Kidney glomerular epithelial cell (primary cell): Measurements from ENCODE around the gene LRRN1.

Experiments used
- DNase-seq: peaks from one replicate; lab custom pipeline; 2025; lab: John Stamatoyannopoulos, UW

Gene LRRN1

DNA sequence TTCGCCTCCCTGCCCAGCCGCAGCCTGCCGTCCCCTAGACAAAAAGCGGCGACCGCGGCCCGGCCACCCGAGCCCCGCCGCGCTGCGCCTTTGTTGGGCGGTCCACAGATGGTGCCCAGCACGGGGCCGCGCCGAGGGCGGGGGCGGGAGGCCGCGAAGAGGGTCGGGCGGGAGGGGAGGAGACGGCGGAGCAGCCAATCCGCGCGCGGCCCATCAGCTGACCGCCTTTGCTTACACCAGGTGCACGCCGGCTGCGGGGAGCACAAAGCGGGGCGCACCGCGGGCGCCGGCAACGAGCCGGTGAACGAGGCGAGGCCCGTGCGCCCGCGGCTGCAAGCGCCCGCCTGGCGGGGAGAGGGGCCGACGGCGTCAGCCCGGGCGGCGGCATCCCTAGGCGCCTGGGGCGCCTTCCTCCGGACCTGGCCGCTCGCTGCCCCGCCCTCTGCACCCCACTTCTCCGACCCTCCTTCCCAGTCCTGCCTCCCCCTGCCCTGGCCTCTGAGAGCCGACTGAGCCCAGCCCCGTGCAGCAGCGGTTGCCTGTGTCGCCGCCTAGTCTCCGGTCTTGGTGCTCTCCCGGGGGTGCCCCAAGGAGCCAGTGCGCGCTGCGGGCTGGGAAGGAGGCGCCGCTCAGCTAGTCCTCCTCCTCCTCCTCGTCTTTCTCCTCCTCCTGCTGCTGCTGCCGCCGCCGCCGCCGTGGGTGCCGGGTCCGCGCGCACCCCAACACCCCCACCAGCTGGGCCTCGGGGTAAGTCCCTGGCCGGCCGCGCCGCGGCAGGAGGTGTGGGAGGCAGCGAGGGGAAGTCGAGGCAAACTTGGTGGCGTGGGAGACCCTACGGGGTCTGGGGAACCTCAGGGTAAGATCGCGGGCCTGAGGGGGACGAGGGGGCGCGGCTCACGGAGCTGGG lies at the start of gene LRRN1:
Gene LRRN1 (plus strand): TSS at position 259 of the 907 bp plus-strand sequence. CDS start 45,211 bp downstream, outside the sequence.
- DNase-seq, result no peak

DNA sequence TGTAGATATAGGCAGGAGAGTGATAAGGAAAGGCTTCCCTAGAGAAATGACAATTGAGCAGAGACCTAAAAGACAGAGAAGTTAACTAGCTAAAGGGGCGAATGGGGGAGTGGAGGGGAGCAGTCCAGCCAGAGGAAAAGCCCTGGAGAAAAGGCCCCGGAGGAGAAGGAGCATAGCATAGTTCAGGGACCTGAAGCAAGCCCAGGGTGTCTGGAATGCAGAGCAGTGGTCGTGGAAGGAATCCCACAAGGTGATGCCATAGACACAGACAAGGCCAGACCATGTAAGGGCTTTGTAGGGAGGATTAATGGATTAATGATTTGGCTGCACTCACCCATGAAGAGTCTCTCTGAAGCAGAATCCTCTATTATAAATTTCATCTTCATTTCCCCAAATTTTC lies 45.8 kb upstream of the LRRN1 start:
- no peak for DNase-seq

DNA sequence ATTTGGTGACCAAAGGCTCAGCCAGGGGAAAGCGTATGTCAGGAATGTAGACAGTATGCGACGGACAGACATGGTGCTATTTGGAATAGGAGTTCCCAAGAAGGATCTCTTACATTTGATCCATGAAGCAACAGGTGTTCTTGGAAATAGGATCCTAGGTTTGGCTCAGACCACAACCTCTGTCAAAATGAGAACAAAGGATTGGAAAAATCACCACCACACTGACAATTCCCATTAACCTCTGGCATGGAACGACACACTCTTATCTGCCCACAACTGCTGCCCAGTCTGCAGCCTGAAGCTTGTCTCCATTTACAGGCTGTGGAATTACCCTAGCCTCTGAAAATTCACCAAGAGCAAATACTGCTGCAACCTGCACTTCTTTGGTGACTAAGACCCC lies 33.6 kb upstream of the LRRN1 start:
- DNase-seq, result no peak

DNA sequence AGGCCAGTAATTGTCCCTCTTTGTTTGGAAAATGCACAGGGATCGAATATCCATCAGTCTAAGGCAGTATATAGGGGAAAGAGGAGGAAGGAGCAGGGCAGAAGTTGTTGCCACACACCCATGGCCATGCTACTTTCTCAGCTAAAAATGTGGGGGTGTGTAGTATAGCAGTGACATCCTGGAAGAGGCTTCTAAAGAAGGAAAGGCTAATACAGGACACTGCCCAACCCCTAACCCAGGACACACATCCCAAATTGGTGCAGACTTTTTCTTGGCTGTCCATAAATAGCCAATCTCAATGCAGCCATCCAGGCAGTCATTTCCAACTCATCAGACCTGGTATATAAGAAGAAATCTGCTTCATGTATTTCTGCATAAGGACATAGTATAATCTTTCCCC lies 33.1 kb upstream of the LRRN1 start:
- no peak for DNase-seq

DNA sequence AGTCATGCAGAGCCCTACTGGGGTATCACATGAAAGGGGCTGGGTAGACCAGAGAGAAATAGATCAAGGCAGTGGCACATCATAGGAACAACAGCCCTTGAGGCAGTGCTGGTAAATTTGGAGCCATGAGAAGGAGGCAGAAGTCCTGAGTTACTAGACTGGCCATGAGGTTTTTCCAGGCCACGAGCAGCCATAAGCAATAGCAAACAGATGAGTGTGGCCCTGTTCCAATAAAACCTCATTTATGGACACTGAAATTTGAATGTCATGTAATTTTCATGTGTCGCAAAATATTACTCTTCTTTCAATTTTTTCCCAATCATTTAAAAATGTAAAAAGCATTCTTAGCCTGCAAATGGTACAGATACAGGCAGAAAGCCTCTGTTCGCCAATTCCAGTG lies 28.1 kb upstream of the LRRN1 start:
- DNase-seq, result no peak

DNA sequence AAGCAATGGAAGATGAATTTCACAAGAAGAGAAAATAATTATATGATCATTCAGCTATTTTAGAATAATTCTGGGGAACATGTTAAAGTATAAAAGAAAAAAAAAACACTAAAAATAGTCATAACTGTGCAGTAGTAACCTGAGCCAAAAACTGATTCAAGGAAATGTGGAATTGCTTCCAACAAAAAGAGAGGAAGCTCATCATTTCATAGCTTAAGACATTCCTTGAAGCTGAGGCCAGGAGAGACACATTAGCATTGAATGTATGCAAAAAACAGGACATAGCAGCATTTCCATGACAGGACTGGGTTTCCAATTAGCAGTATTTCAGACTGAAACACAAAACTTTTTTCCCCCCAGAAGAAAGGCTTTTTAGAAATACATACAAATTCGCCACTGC lies 27.7 kb upstream of the LRRN1 start:
- no peak for DNase-seq

DNA sequence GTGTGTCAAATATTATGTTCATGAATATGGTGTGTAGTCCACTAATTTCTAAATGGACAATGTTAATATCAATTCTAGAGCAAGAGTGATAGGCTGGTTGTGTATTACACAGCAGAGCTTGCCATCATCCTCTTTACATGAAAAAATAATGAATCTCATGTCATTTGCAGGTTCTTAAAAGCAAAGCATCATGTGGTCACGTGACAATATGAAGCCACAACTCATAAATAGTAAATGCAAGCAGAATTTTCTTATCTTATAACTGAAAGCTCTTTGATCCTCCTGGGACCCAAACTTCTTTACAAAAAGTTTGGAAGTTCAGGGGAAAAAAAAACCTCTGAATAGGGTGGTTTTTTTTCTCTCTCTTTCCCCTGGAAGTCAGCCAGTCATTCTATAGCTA lies 26.9 kb upstream of the LRRN1 start:
- no peak for DNase-seq

DNA sequence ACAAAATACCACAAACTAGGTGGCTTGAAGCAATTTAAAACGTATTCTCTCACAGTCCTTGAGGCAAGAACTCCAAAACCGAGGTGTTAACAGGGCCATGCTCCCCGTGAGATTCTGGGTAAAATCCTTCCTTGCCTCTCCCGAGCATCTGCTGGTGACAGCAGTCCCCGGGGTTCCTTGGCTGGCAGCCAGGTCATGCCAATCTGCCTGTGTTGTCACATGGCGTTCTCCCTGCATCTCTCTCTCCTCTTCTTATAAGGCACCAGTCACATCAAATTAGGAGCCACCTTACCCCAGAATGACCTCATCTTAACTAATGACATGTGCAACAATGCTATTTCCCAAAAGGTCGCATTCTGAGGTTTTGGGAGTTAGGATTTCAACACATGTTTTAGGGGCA lies 26.3 kb upstream of the LRRN1 start:
- no peak for DNase-seq

DNA sequence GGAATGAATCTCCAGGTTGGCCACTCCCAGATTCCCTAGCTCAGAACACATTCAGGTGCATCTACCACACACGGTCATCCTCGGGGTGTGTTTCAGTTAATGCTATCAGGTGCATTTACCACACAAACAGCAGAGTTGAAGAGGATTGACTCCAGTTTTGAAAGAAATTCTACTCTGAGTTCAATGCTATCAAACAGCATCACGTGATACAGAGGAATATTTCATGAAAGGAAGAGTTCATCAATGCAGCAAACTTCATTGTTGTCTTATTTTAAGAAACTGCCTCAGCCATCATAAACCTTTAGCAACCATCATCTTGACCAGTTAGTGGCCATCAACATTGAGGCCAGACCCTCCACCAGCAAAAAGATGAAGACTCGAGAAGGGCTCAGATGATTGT lies 22.6 kb upstream of the LRRN1 start:
- DNase-seq, result no peak

DNA sequence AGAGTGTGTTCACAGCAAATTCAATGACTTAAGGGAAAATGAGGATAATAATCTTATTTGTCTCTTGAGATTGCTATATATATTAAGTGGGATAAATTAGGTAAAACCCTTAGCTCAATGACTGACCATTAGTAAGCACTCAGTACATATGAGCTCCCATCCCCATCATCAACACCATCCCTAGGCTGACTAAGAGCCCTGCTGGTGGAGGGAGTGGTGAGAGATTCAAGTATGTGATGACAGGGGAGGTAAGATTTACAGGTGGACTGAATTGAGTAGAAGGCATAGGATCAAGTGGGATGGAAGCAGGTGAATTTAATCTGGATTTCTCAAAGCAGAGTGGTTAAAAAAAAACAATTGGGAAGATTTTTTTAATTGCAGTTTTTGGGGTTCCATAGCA lies 21.0 kb upstream of the LRRN1 start:
- DNase-seq, result no peak

DNA sequence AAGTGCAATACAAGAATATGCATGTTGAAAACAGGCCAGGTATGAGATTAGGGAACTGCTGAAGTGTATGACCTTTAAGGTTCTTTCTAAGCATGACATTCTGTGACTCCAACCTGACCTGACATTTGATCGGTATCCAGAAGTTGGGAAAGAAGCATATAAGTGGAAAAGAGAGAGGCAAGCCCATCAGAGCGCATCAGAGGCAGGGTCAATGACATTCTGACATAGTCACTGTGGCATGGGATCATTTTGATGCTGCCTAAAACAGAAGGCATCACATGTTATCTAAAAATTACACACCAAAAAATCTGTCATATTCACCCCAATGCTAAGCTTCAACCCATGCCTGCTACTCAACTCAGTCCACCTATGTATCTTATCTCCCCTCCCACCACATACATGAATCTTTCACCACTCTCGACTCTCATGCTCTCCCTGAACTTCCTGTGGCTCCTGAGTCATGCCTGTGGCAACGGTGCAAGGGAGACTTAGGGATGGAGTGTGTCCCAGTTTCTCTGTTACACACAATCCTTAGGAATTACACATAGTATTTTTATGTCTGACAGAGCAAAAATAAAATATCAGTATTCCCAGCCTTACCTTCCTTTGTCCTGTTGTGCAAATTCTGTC lies 20.5 kb upstream of the LRRN1 start:
- no peak for DNase-seq

DNA sequence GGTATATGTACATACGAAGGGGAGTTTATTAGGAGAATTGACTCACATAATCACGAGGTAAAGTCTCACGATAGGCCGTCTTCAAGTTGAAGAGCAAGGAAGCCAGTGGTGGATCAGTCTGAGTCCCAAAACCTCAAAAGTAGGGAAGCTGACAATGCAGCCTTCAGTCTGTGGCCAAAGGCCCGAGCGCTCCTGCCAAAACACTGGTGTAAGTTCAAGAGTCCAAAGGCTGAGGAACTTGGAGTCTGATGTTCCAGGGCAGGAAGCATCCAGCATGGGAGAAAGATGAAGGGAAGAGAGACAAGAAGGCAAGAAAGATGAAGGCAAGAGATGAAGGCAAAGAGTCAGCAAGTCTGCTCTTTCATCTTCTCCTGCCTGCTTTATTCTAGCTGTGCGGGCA lies 16.8 kb upstream of the LRRN1 start:
- DNase-seq, result no peak

DNA sequence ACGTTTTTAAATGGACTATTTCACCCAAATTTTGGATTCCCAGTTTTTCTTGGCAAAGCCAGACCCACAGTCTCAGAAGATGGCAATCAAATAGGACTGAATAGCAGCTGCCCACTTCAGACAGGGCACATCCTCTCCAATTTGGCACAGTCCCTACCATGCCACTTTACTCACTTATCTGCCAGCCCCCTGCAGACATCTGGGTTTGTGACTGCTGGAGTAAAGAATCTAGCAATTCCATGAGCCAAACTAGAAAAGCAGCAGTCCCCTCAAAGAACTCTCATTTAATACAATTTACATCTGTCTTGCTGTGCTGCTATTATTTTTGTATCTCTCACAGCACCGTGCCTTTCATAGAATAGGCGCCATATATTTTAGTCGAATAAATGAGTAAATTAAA lies 16.0 kb upstream of the LRRN1 start:
- DNase-seq, result no peak

DNA sequence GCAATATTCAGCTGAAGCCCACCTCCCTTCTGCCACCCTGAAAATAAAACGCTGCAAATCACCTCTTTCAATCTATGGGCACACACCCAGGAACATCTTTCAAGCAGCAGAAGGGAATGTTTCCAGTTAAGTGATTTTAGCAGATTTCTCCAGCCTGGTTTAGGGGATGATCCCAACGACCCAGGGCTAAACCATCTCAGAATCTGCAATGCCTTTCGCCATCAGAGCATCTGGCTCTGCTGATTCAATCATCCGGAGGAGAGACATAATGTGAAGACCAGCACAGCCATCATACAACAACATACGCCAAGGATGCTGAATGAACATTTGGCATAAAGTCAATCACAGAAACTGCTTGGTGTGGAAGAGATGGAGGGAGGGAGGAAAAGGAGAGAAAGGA lies 15.5 kb upstream of the LRRN1 start:
- DNase-seq, result no peak

DNA sequence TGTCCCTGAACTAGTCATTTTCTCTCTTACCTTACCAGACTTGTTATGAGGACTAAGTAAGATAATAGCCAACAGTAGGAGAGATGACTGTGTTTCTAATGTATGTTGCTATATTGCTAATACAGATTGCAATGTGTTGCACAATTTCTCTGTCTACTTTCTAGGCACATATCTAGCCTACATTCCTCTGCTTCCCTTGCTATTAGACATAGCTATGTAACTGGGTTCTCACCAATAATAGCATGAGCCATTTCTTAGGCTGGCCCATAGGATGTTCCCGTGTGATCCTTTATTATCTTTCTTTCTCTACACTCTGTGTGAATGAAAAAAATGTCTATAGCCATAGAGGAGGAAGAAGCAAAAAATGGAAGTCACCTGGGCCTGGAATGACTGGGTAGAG lies 6.8 kb upstream of the LRRN1 start:
- DNase-seq, result no peak

DNA sequence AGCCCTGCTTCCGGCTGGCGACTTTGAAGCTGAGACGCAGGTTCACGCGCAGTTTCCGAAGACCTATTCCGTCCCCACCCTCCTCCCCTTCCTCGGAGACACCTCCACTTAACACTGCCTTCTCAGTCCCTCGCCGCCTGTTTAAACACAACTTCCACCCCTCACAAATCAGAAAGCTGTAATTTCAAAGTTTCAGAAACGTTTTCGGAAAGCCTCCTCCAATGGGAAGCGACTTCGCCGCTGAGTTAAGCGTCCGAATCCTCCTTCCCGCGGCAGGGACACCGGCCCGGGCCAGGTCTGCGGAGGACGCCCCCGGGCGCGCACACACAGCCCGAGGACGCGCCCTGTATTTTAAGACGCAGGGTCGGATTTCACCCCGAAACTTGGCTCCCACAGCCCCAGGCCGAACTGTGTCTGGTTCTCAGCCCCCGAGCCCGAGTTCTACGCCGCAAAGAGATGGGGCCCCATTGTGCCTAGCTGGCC lies 559 bp upstream of the LRRN1 start:
- DNase-seq, result no peak

DNA sequence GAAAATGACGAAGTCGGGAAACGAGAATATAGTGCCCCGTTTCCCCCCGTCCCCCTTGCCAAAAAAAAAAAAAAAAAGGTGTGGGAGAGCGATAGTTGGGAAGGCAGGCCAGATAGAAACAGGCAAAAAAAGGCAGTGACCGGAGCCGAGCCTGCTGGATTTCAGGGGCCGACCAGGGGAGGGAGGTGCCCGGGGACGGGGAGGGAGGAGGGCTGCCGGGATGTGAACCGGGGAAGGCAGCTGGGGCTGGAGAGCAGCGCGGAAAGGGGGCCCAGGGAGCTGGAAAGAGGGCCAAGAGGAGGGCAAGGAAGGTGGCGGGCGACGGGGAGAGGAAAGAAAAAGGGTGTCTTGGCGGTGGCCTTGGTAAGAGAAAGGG lies 837 bp downstream of the LRRN1 start:
- no peak for DNase-seq

DNA sequence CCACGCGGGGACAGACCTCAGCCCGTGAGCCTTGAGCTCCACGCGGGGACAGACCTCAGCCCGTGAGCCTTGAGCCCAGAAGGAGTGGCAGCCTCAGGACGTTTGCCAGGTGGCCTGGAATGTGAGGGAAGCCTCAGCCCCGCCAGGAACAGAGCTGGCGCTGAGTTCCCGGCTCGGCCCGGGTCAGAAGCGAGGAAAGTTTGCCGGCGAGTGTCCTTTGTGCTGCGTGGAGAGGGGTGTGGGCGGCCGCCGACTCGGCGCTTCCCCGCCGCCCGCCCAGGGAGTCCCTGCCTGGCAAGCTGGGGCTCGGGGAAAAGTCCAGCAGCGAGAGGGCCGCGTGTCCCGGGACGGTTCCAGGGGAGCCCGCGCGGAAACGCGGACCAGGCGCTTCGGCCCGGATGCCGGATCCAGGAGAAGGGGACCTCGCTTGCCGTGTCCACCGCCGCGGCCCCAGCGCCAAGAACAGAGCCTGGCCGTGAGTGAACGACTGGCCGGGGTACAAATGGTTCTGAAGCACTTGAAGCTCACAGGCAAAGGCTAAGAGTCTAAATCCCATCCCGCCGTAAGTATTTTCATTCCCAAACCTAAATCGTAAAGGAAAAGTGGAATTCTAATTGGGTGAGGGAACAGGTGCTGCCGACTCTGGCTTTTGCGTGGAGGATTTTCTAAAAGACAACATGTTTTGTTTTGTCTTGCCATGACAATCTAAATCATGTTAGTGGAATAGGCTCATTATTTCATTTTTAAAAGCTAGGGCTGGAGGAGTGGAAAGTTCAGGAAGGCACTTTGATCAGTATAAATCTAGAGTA lies 1.7 kb downstream of the LRRN1 start:
- no peak for DNase-seq

DNA sequence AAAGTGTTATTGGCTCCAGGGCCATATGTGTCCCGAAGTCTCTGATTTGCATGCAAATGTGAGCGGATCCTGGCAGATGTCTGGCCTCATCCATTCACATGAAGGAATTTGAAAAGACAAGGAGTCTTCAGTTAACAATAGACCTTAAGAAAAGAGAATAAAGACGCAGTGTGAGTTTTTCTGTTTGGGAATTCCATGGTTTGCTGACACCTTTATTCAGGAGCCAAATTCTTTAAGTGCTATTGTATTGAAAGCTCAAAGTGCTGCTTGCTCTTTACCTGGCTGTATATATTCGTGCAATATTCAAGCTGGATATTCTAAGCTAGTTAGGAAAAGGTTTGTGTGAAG lies 2.2 kb downstream of the LRRN1 start:
- DNase-seq, result no peak

DNA sequence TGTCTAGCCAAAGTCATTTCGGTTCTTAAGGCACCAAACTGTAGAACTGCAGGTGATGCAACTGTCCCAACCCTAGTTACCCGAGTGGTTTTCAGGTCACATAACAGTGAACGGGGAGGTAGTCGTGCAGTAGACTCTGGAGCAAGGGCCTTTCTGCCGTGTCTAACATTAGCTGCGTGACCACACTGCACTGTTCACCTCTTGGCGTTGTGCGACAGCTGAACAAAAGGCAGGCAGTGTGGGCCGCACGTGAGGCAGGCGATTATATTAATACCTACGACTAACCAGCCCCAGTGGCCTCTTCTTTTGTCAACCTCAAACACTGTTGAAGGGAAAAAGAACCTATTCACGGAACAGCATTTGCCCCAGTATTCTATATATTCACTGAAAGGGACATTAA lies 2.8 kb downstream of the LRRN1 start:
- no peak for DNase-seq

DNA sequence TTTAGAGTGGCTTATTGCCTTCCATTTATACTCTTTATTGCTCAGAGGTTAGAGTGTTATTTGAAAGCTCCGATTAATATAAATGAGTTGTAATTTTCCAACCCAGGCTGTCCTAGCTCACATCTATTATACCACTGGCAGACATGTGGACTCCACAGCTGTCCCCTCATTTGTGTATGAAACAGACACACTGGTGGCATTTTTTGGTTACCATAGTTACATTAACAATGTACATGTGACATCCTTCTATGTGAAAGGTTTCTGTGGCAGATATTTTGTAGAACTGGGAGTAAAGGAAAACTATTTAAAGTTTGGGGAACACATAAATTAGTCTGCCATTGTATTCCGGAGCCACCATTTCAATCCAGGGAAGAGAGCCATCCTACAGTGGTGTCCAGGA lies 5.3 kb downstream of the LRRN1 start:
- DNase-seq, result no peak

DNA sequence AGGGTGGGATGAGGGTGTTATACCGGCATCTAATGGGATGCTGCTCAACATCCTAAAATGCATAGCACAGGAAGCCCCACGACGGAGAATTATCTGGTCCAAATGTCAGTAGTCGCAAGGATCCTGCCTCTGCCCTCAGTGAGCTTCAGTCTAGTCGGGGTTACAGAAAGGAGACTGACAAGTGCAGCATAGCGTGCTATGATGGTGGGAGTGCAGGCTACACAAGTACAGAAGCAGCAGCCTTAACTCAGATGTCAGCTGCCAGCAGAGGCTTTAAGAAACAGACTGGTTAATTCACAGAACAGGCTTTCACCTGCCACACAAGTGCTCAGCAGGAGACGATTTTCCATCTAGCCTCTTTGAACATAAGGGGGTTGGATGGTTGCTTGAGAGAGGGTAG lies 6.9 kb downstream of the LRRN1 start:
- no peak for DNase-seq

DNA sequence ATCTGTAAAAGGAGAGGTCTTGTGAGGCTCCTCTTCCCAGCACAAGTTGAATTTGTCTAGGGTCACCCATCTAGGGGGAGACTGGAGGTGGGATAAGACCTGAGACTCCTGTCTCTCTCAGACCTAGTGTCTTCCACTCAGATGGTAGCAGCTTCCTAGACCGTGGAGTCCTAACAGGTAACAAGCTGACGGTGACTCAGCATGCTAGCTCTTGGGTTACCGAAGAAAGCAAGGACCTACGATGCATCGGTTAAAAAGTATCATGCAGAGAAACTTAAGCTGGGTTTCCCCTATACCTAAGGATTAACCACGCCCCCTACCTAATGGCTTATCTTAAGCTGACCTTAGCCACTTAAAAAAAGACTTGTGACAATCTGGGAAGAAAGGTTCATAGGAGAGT lies 7.6 kb downstream of the LRRN1 start:
- no peak for DNase-seq
